H1 (cell line): ENCODE measurements around the gene ICE1. TPM values are rescaled to one million over a fixed set of nuclear protein-coding genes. Genes with fewer than 3 reads are reported as not detected.

ENCODE experiments used
- ASH2L ChIP-seq: fragments of 200-600, 300-600 bp; sonication (generic); IDR thresholded peaks from one replicate; pipeline ENCODE4 v1.7.1; 2017; ENCODE audit warnings: low read length
- HDAC6 ChIP-seq: IDR thresholded peaks from one replicate; pipeline ENCODE4 v1.7.1; 2012; ENCODE audit warnings: low read depth, mild to moderate bottlenecking, inconsistent platforms, low read length, moderate library complexity
- JUN ChIP-seq: IDR thresholded peaks from 2 replicates; pipeline ENCODE4 v1.6.1; 2011; ENCODE audit warnings: low read depth, mild to moderate bottlenecking, improper control_type of control experiment, low read length
- JUND ChIP-seq: IDR thresholded peaks from 2 replicates; pipeline ENCODE4 v1.6.1; 2011; ENCODE audit warnings: mild to moderate bottlenecking, improper control_type of control experiment, low read length
- TBP ChIP-seq: IDR thresholded peaks from 2 replicates; pipeline ENCODE4 v1.6.1; 2011; ENCODE audit warnings: low read depth, low read length, improper control_type of control experiment
- polyA plus RNA-seq, 7 experiments: library from polyadenylated mRNA; depleted of rRNA in 3 of 7; stranded (reverse) in 5 of 7; unstranded in 2 of 7; fragments of >200 nt in 5 of 7; fragments of 200-250 nt in 2 of 7; gene quantifications; 1 replicate in 5 of 7; 2 replicates in 1 of 7; 4 replicates in 1 of 7; pipeline versions ENCODE4 v1.2.1 to v1.2.3, GENCODE V29; 2011 to 2013; ENCODE audit warnings: missing spikeins in 2 of 7, mixed read lengths in 2 of 7
- total RNA-seq: library from RNA; stranded (reverse); fragmentation: NEBNext Ultra II Directional; extraction: Animal tissue kit (Norgen Biotek cat#: 25700); gene quantifications from 2 replicates; pipeline ENCODE4 v1.2.1, GENCODE V29; 2021
- TF ChIP-seq, protein P1 (sequence below): fragments of 300-600 bp; sonication (generic); IDR thresholded peaks from 2 replicates; pipeline ENCODE4 v1.7.1; 2012; ENCODE audit warnings: low read length, moderate library complexity, mild to moderate bottlenecking, inconsistent platforms; ENCODE audit not compliant: insufficient replicate concordance

The ICE1 gene
- total and polyA plus RNA-seq, 2 of the 8 experiments (the other 6 are each of a cell fraction or from before 2014, with no cell fraction given): 11.8 to 53.9 TPM

GRCh38 chr5:5486122-5486521 lies 63.6 kb downstream of the ICE1 start (continued):
- TF ChIP-seq JUND (no peak), ASH2L (no peak), JUN (no peak), TBP (no peak), HDAC6 (no peak)
- TF ChIP-seq, protein P1, sequence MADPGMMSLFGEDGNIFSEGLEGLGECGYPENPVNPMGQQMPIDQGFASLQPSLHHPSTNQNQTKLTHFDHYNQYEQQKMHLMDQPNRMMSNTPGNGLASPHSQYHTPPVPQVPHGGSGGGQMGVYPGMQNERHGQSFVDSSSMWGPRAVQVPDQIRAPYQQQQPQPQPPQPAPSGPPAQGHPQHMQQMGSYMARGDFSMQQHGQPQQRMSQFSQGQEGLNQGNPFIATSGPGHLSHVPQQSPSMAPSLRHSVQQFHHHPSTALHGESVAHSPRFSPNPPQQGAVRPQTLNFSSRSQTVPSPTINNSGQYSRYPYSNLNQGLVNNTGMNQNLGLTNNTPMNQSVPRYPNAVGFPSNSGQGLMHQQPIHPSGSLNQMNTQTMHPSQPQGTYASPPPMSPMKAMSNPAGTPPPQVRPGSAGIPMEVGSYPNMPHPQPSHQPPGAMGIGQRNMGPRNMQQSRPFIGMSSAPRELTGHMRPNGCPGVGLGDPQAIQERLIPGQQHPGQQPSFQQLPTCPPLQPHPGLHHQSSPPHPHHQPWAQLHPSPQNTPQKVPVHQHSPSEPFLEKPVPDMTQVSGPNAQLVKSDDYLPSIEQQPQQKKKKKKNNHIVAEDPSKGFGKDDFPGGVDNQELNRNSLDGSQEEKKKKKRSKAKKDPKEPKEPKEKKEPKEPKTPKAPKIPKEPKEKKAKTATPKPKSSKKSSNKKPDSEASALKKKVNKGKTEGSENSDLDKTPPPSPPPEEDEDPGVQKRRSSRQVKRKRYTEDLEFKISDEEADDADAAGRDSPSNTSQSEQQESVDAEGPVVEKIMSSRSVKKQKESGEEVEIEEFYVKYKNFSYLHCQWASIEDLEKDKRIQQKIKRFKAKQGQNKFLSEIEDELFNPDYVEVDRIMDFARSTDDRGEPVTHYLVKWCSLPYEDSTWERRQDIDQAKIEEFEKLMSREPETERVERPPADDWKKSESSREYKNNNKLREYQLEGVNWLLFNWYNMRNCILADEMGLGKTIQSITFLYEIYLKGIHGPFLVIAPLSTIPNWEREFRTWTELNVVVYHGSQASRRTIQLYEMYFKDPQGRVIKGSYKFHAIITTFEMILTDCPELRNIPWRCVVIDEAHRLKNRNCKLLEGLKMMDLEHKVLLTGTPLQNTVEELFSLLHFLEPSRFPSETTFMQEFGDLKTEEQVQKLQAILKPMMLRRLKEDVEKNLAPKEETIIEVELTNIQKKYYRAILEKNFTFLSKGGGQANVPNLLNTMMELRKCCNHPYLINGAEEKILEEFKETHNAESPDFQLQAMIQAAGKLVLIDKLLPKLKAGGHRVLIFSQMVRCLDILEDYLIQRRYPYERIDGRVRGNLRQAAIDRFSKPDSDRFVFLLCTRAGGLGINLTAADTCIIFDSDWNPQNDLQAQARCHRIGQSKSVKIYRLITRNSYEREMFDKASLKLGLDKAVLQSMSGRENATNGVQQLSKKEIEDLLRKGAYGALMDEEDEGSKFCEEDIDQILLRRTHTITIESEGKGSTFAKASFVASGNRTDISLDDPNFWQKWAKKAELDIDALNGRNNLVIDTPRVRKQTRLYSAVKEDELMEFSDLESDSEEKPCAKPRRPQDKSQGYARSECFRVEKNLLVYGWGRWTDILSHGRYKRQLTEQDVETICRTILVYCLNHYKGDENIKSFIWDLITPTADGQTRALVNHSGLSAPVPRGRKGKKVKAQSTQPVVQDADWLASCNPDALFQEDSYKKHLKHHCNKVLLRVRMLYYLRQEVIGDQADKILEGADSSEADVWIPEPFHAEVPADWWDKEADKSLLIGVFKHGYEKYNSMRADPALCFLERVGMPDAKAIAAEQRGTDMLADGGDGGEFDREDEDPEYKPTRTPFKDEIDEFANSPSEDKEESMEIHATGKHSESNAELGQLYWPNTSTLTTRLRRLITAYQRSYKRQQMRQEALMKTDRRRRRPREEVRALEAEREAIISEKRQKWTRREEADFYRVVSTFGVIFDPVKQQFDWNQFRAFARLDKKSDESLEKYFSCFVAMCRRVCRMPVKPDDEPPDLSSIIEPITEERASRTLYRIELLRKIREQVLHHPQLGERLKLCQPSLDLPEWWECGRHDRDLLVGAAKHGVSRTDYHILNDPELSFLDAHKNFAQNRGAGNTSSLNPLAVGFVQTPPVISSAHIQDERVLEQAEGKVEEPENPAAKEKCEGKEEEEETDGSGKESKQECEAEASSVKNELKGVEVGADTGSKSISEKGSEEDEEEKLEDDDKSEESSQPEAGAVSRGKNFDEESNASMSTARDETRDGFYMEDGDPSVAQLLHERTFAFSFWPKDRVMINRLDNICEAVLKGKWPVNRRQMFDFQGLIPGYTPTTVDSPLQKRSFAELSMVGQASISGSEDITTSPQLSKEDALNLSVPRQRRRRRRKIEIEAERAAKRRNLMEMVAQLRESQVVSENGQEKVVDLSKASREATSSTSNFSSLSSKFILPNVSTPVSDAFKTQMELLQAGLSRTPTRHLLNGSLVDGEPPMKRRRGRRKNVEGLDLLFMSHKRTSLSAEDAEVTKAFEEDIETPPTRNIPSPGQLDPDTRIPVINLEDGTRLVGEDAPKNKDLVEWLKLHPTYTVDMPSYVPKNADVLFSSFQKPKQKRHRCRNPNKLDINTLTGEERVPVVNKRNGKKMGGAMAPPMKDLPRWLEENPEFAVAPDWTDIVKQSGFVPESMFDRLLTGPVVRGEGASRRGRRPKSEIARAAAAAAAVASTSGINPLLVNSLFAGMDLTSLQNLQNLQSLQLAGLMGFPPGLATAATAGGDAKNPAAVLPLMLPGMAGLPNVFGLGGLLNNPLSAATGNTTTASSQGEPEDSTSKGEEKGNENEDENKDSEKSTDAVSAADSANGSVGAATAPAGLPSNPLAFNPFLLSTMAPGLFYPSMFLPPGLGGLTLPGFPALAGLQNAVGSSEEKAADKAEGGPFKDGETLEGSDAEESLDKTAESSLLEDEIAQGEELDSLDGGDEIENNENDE: no peak
